H1 (cell line): ENCODE data around the gene PPIF. TPM values are rescaled to one million over a fixed set of nuclear protein-coding genes. Genes with fewer than 3 reads are reported as not detected.

Experiments used
- CTCF ChIA-PET: fragments of 300-600 bp; sonication (Branson Sonifier 250); formaldehyde crosslinking; loops from one replicate; lab custom pipeline; 2021; ENCODE audit not compliant: partially characterized antibody; lab: Charles Lee
- POLR2A ChIA-PET: fragments of 300-600 bp; sonication (Branson Sonifier 250); formaldehyde crosslinking; loops from one replicate; lab custom pipeline; 2021; ENCODE audit warnings: inconsistent platforms; ENCODE audit not compliant: partially characterized antibody; lab: Charles Lee
- DNase-seq, 2 experiments: peaks; one replicate each; pipeline versions ENCODE4 v3.0.0 to v3.0.0-alpha.2; 2010 to 2022; ENCODE audit warnings: low spot score in 2 of 2, low read depth in 1 of 2, mixed read lengths in 1 of 2
- FAIRE-seq: peaks from 2 replicates; lab custom pipeline; 2011; peaks lifted over from hg19 to GRCh38; lab: Jason Lieb, UNC
- H2AFZ ChIP-seq: 2 replicates; pipeline ENCODE4 v1.8.1; 2012; ENCODE audit warnings: low read length, inconsistent platforms
- H2AK5ac ChIP-seq: 2 replicates; pipeline ENCODE4 v1.6.1; 2013; ENCODE audit warnings: low read depth, low read length
- H2BK120ac ChIP-seq: replicated peaks from 2 replicates; pipeline ENCODE3; 2013; ENCODE audit warnings: low read depth, low read length, inconsistent platforms
- H2BK12ac ChIP-seq: 2 replicates; pipeline ENCODE4 v1.6.1; 2013; ENCODE audit warnings: low read depth, low read length
- H2BK15ac ChIP-seq: 2 replicates; pipeline ENCODE4 v1.6.1; 2013; ENCODE audit warnings: low read length
- H2BK20ac ChIP-seq: 2 replicates; pipeline ENCODE4 v1.6.1; 2013; ENCODE audit warnings: low read length
- H2BK5ac ChIP-seq: 2 replicates; pipeline ENCODE4 v1.6.1; 2013; ENCODE audit warnings: low read depth, low read length
- H3K14ac ChIP-seq: 2 replicates; pipeline ENCODE4 v1.6.1; 2013; ENCODE audit warnings: inconsistent platforms; ENCODE audit not compliant: insufficient read length
- H3K18ac ChIP-seq: 2 replicates; pipeline ENCODE4 v1.6.1; 2013; ENCODE audit warnings: low read length; ENCODE audit errors: extremely low read depth
- H3K23ac ChIP-seq: 2 replicates; pipeline ENCODE4 v1.6.1; 2013; ENCODE audit warnings: inconsistent platforms; ENCODE audit not compliant: insufficient read length
- H3K23me2 ChIP-seq: 2 replicates; pipeline ENCODE4 v1.6.1; 2013; ENCODE audit warnings: low read depth, low read length
- H3K27ac ChIP-seq: 2 replicates; pipeline ENCODE4 v1.6.1; 2011; ENCODE audit warnings: low read depth, low read length, inconsistent platforms
- H3K27me3 ChIP-seq, 4 experiments: replicated peaks in 1 of 4; 1 replicate in 1 of 4; 2 replicates in 3 of 4; pipeline versions ENCODE4 v1.6.1 to v1.8.1; 2011 to 2013; ENCODE audit warnings: low read length in 3 of 4, mild to moderate bottlenecking in 3 of 4, inconsistent platforms in 2 of 4, mixed read lengths in 2 of 4, moderate library complexity in 1 of 4; ENCODE audit not compliant: control insufficient read depth in 3 of 4, insufficient read depth in 3 of 4; ENCODE audit errors: extremely low read depth in 1 of 4
- H3K36me3 ChIP-seq, 4 experiments: 2 replicates each; pipeline versions ENCODE4 v1.6.1 to v1.8.1; 2011 to 2013; ENCODE audit warnings: mild to moderate bottlenecking in 4 of 4, low read length in 3 of 4, moderate library complexity in 2 of 4, control low read depth in 1 of 4, inconsistent platforms in 1 of 4; ENCODE audit not compliant: insufficient read depth in 4 of 4, control insufficient read depth in 2 of 4
- H3K4ac ChIP-seq: replicated peaks from 2 replicates; pipeline ENCODE3; 2013; ENCODE audit warnings: low read length, low read depth, mixed read lengths, inconsistent platforms; ENCODE audit not compliant: insufficient read length
- H3K4me1 ChIP-seq, 4 experiments: replicated peaks in 1 of 4; 1 replicate in 1 of 4; 2 replicates in 3 of 4; pipeline versions ENCODE4 v1.6.1 to v1.8.1; 2011 to 2013; ENCODE audit warnings: low read length in 3 of 4, inconsistent platforms in 2 of 4, mixed read lengths in 1 of 4; ENCODE audit not compliant: insufficient read depth in 4 of 4, control insufficient read depth in 3 of 4
- H3K4me2 ChIP-seq, 2 experiments: 2 replicates each; pipeline versions ENCODE4 v1.6.1 to v1.8.1; 2011 to 2013; ENCODE audit warnings: low read depth in 2 of 2, low read length in 2 of 2, control low read depth in 1 of 2, inconsistent platforms in 1 of 2, mild to moderate bottlenecking in 1 of 2; ENCODE audit not compliant: insufficient read depth in 1 of 2
- H3K4me3 ChIP-seq, 4 experiments: fragments of 200-600, 300-600 bp in 1 of 4; sonication (generic), shearing (Covaris generic), sonication (Bioruptor Twin) in 1 of 4; 2 replicates each; pipeline versions ENCODE4 v1.5.1 to v1.8.1; 2011 to 2016; ENCODE audit warnings: low read length in 4 of 4, low read depth in 3 of 4, control low read depth in 2 of 4, inconsistent platforms in 2 of 4, mild to moderate bottlenecking in 2 of 4, mixed read lengths in 1 of 4, moderate library complexity in 1 of 4; ENCODE audit not compliant: insufficient read depth in 2 of 4; ENCODE audit errors: extremely low read depth in 1 of 4
- H3K56ac ChIP-seq: replicated peaks from 2 replicates; pipeline ENCODE3; 2013; ENCODE audit warnings: low read depth, mild to moderate bottlenecking, mixed read lengths, low read length, inconsistent platforms; ENCODE audit not compliant: insufficient read length
- H3K79me1 ChIP-seq: 2 replicates; pipeline ENCODE4 v1.6.1; 2013; ENCODE audit warnings: low read depth, low read length, control low read depth
- H3K79me2 ChIP-seq, 2 experiments: 2 replicates each; pipeline versions ENCODE4 v1.6.1 to v1.8.1; 2012 to 2013; ENCODE audit warnings: low read length in 2 of 2, mild to moderate bottlenecking in 2 of 2, inconsistent platforms in 1 of 2; ENCODE audit not compliant: insufficient read depth in 2 of 2, control insufficient read depth in 1 of 2
- H3K9ac ChIP-seq, 4 experiments: replicated peaks in 1 of 4; 1 replicate in 1 of 4; 2 replicates in 3 of 4; pipeline versions ENCODE4 v1.6.1 to v1.8.1; 2011 to 2013; ENCODE audit warnings: low read depth in 3 of 4, low read length in 3 of 4, control low read depth in 2 of 4, mild to moderate bottlenecking in 2 of 4, moderate library complexity in 2 of 4, inconsistent platforms in 1 of 4; ENCODE audit errors: extremely low read depth in 1 of 4
- H3K9me3 ChIP-seq, 2 experiments: 2 replicates each; pipeline versions ENCODE4 v1.6.1 to v1.8.1; 2012 to 2013; ENCODE audit warnings: mild to moderate bottlenecking in 2 of 2, moderate library complexity in 2 of 2, control low read depth in 1 of 2, inconsistent platforms in 1 of 2, low read depth in 1 of 2, low read length in 1 of 2, mixed read lengths in 1 of 2; ENCODE audit not compliant: insufficient read depth in 2 of 2
- H4K20me1 ChIP-seq, 2 experiments: replicated peaks in 1 of 2; 2 replicates each; pipeline versions ENCODE3 to v1.8.1; 2011 to 2013; ENCODE audit warnings: inconsistent platforms in 2 of 2, low read length in 2 of 2, mild to moderate bottlenecking in 1 of 2; ENCODE audit not compliant: insufficient read depth in 2 of 2, control insufficient read depth in 1 of 2
- H4K5ac ChIP-seq: 2 replicates; pipeline ENCODE4 v1.6.1; 2013; ENCODE audit warnings: low read length, low read depth, mixed read lengths, inconsistent platforms; ENCODE audit not compliant: insufficient read length
- H4K8ac ChIP-seq: 2 replicates; pipeline ENCODE4 v1.8.0; 2013; ENCODE audit warnings: mild to moderate bottlenecking, moderate library complexity, low read length, inconsistent platforms; ENCODE audit not compliant: insufficient read depth; ENCODE audit errors: extremely low read depth
- H4K91ac ChIP-seq: replicated peaks from 2 replicates; pipeline ENCODE3; 2013; ENCODE audit warnings: low read length, mixed read lengths, inconsistent platforms; ENCODE audit not compliant: insufficient read length
- ASH2L ChIP-seq: fragments of 200-600, 300-600 bp; sonication (generic); IDR thresholded peaks from one replicate; pipeline ENCODE4 v1.7.1; 2017; ENCODE audit warnings: low read length
- CHD2 ChIP-seq: IDR thresholded peaks from 2 replicates; pipeline ENCODE4 v1.6.1; 2012; ENCODE audit warnings: low read length, improper control_type of control experiment
- CREB1 ChIP-seq: IDR thresholded peaks from 2 replicates; pipeline ENCODE4 v1.6.1; 2012; ENCODE audit warnings: inconsistent platforms
- FOSL1 ChIP-seq: IDR thresholded peaks from 2 replicates; pipeline ENCODE4 v1.6.1; 2011; ENCODE audit warnings: mild to moderate bottlenecking, low read depth, low read length, moderate library complexity; ENCODE audit not compliant: insufficient read depth
- RFX5 ChIP-seq: IDR thresholded peaks from 2 replicates; pipeline ENCODE4 v1.6.1; 2011; ENCODE audit warnings: low read depth, low read length, improper control_type of control experiment, borderline replicate concordance
- SAP30 ChIP-seq: fragments of 300-600 bp; sonication (generic); IDR thresholded peaks from 2 replicates; pipeline ENCODE4 v1.7.1; 2012; ENCODE audit warnings: low read length, moderate library complexity, mild to moderate bottlenecking, inconsistent platforms; ENCODE audit not compliant: insufficient read depth, insufficient replicate concordance
- SP1 ChIP-seq: IDR thresholded peaks from 2 replicates; pipeline ENCODE4 v1.6.1; 2011; ENCODE audit warnings: low read depth, low read length
- WGBS, 2 experiments: shearing (Covaris generic) in 1 of 2; methylation state at CpG; one replicate each; pipeline versions ENCODE4 v1.1.6 to v1.1.7; 2013 to 2015; ENCODE audit warnings: low lambda C conversion rate in 2 of 2, mixed read lengths in 2 of 2, inconsistent platforms in 1 of 2, low coverage in 1 of 2, missing lambda C conversion rate in 1 of 2; ENCODE audit not compliant: insufficient replicate concordance in 2 of 2, insufficient coverage in 1 of 2, insufficient read length in 1 of 2; ENCODE audit errors: extremely low coverage in 1 of 2, missing lambda C conversion rate in 1 of 2; 5-methylcytosine and 5-hydroxymethylcytosine counted together
- polyA plus RNA-seq, 7 experiments: library from polyadenylated mRNA; depleted of rRNA in 3 of 7; stranded (reverse) in 5 of 7; unstranded in 2 of 7; fragments of >200 nt in 5 of 7; fragments of 200-250 nt in 2 of 7; gene quantifications; 1 replicate in 5 of 7; 2 replicates in 1 of 7; 4 replicates in 1 of 7; pipeline versions ENCODE4 v1.2.1 to v1.2.3, GENCODE V29; 2011 to 2013; ENCODE audit warnings: missing spikeins in 2 of 7, mixed read lengths in 2 of 7
- total RNA-seq: library from RNA; stranded (reverse); fragmentation: NEBNext Ultra II Directional; extraction: Animal tissue kit (Norgen Biotek cat#: 25700); gene quantifications from 2 replicates; pipeline ENCODE4 v1.2.1, GENCODE V29; 2021

PPIF gene
- total and polyA plus RNA-seq, 2 of the 8 experiments (the other 6 are each of a cell fraction or from before 2014, with no cell fraction given), result 70.2 to 77.6 TPM

DNA sequence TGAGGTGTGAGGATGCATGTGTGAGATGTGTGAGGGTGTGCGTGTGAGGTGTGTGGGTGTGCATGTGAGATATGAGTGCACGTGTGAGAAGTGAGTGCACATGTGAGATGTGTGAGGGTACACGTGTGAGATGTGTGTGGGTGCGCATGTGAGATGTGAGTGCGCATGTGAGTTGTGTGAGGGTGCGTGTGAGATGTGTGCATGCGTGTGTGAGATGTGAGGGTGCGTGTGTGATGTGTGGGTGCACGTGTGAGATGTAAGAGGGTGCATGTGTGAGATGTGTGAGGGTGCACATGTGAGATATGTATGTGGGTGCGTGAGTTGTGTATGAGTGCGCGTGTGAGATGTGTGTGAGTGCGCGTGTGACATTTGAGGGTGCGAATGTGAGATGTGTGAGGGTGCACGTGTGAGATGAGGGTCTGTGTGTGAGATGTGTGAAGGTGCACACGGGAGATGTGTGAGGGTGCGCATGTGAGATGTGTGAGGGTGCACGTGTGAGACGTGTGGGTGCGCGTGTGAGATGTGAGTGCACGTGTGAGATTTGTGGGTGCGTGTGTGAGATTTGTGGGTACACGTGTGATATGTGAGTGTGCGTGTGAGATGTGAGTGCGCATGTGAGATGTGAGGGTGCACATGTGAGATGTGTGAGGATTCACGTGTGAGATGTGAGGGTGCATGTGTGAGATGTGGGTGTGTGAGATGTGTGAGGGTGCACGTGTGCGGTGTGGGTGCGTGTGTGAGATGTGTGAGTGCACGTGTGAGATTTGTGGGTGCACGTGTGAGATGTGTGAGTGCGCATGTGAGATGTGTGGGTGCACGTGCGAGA is 30.5 kb downstream of the PPIF start:
- no peak for TF ChIP-seq SP1
- no peak for TF ChIP-seq SAP30
- TF ChIP-seq RFX5, result no peak
- TF ChIP-seq CHD2, result no peak
- TF ChIP-seq FOSL1, result no peak
- TF ChIP-seq CREB1, result no peak
- TF ChIP-seq ASH2L, result no peak
- peak overlapping the region; percentile 8 for H3K4ac ChIP-seq
- no peak overlapping the region for H3K27ac ChIP-seq
- H3K14ac ChIP-seq, result no peak overlapping the region
- no peak overlapping the region for H4K8ac ChIP-seq
- 86 to 100% methylated on average over 5 to 36 of the region's 36 CpGs for WGBS, 2 experiments
- no peaks in the 10 kb centered on the region for H3K9me3 ChIP-seq
- H3K27me3 ChIP-seq, result no peaks in the 10 kb centered on the region; a peak in 1 of 7 replicates
- H2BK20ac ChIP-seq, result no peak overlapping the region
- H2AK5ac ChIP-seq, result peak overlapping the region; percentile 66; the same call in 1 of the 2 replicates
- no peak for DNase-seq
- H4K91ac ChIP-seq, result peak overlapping the region; percentile 80
- no peaks in the 10 kb centered on the region for H3K79me2 ChIP-seq
- H3K23ac ChIP-seq, result no peak overlapping the region
- 0 out of 2 replicates have a peak overlapping the region, but pooled peaks have one; percentile 2 for H2BK5ac ChIP-seq
- H3K23me2 ChIP-seq, result peaks cover 9% of the 10 kb centered on the region; the same call in 1 of the 2 replicates
- H4K5ac ChIP-seq, result no peak overlapping the region
- peaks cover 0 to 14% of the 10 kb centered on the region in 2 experiments for H4K20me1 ChIP-seq
- H3K4me1 ChIP-seq, result peaks cover 0 to 6% (median 0%) of the 10 kb centered on the region in 4 experiments; a peak in 1 of 7 replicates
- H2BK12ac ChIP-seq, result no peak overlapping the region
- no peaks in the 10 kb centered on the region for H3K36me3 ChIP-seq
- no peak overlapping the region for H3K4me3 ChIP-seq
- no peak for FAIRE-seq
- no peak overlapping the region for H2BK15ac ChIP-seq
- no peak overlapping the region for H3K4me2 ChIP-seq
- H2BK120ac ChIP-seq, result no peak overlapping the region
- ChIA-PET POLR2A (no interaction called here), CTCF (no interaction called here)
- no peak overlapping the region for H3K56ac ChIP-seq
- H3K9ac ChIP-seq, result no peak overlapping the region
- H3K79me1 ChIP-seq, result no peaks in the 10 kb centered on the region; the same call in 1 of the 2 replicates
- no peak overlapping the region for H3K18ac ChIP-seq
- no peak overlapping the region for H2AFZ ChIP-seq
